ENCODE measurements around the gene ARMC5.

ARMC5 gene

DNA sequence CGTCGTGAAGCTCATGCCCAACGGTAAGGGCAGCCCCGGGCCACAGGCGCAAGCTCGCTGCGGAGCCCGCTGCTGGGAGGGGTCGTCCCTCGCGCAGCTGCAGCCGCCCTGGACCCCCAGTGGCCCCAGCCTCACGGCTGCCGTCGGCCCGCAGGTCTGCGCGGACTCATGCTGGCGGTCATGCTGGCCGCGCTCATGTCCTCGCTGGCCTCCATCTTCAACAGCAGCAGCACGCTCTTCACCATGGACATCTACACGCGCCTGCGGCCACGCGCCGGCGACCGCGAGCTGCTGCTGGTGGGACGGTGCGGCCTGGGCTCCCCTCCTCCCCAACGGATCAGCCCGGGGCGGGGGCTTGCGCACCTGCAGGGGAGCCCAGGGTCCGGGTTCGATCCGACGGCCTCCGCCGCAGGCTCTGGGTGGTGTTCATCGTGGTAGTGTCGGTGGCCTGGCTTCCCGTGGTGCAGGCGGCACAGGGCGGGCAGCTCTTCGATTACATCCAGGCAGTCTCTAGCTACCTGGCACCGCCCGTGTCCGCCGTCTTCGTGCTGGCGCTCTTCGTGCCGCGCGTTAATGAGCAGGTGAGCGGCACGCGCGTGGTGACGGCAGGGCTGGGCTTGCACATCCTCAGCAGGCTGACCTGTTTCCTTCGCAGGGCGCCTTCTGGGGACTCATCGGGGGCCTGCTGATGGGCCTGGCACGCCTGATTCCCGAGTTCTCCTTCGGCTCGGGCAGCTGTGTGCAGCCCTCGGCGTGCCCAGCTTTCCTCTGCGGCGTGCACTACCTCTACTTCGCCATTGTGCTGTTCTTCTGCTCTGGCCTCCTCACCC, 29.4 kb downstream of the ARMC5 start:
- TF ChIP-seq, protein P1, sequence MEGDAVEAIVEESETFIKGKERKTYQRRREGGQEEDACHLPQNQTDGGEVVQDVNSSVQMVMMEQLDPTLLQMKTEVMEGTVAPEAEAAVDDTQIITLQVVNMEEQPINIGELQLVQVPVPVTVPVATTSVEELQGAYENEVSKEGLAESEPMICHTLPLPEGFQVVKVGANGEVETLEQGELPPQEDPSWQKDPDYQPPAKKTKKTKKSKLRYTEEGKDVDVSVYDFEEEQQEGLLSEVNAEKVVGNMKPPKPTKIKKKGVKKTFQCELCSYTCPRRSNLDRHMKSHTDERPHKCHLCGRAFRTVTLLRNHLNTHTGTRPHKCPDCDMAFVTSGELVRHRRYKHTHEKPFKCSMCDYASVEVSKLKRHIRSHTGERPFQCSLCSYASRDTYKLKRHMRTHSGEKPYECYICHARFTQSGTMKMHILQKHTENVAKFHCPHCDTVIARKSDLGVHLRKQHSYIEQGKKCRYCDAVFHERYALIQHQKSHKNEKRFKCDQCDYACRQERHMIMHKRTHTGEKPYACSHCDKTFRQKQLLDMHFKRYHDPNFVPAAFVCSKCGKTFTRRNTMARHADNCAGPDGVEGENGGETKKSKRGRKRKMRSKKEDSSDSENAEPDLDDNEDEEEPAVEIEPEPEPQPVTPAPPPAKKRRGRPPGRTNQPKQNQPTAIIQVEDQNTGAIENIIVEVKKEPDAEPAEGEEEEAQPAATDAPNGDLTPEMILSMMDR (conservative IDR thresholded peaks at IDR 0.05): no peak
- no peak for TF ChIP-seq ZFX (IDR thresholded peaks at IDR 0.05)
- no peak overlapping the region; the same call in 1 of the 2 replicates for H3K27ac ChIP-seq

- H3K27ac ChIP-seq: no peak overlapping the region
- TF ChIP-seq, protein P1 (conservative IDR thresholded peaks at IDR 0.05): no peak
- no peak for TF ChIP-seq ZFX (IDR thresholded peaks at IDR 0.05)
These were observed 29.9 kb downstream of the ARMC5 start for GRCh38 chr16:31489298-31489564.

GRCh38 chr16:31489616-31490584, 30.6 kb downstream of the ARMC5 start:
- TF ChIP-seq ZFX (IDR thresholded peaks at IDR 0.05): no peak
- TF ChIP-seq, protein P1 (conservative IDR thresholded peaks at IDR 0.05): no peak
- H3K27ac ChIP-seq: no peak overlapping the region

DNA sequence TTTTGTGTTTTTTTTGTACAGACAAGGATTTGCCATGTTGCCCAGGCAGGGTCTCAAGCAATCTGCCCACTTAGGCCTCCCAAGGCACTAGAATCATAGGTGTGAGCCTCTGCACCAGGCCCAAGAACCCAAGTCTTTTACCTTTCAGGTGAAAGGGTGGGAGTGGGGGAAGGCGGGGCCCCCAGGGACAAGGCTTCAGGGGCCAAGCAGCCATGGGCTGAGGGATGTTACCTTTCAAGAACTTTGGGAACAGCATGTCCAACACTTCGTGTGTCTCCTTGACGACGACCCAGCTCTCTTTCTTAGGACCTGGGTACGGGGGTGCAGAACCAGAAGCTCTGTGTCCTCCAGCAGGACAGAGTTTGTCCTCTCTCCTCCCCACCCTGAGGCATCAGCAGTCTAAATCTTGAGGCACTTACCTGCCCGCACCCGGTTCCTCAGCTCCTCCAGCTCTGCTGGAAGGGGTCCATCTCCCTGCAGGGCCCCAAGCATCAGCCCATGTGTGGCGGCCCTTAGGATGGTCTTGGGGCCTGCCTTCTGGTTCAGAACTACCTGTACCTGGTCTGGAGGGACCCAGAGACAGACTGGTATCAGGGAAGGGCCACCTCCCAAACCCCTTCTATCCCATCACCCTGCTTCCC, 32.6 kb downstream of the ARMC5 start:
- H3K27ac ChIP-seq: no peak overlapping the region
- TF ChIP-seq ZFX (IDR thresholded peaks at IDR 0.05): no peak
- TF ChIP-seq, protein P1 (conservative IDR thresholded peaks at IDR 0.05): no peak

GRCh38 chr16:31493506-31494125, 34.3 kb downstream of the ARMC5 start:
- H3K27ac ChIP-seq: no peak overlapping the region
- TF ChIP-seq, protein P1 (conservative IDR thresholded peaks at IDR 0.05): no peak

DNA sequence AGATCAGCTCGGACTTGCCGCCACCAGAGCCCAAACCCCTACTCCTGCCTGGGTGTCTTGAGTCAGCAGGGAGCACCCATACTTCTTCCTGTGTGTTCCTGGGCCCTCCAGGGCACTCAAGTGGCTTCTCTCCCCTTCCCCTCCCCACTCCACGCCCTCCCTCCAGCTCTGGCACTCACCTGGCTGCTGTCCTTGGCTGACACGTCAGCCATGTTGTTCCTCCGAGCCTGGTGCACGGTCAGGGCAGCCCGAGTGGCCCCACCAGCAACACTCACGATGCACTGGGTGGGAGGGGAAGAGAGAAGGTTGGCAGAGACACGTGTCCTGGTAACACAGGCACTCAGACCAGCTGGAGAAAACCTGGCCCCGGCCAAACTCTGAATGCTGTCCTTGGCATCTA, 37.4 kb downstream of the ARMC5 start:
- TF ChIP-seq, protein P1 (conservative IDR thresholded peaks at IDR 0.05): no peak
- TF ChIP-seq ZFX (IDR thresholded peaks at IDR 0.05): no peak
- no peak overlapping the region for H3K27ac ChIP-seq
